Measurements from ENCODE around the gene KCNB1. TPM values are rescaled to one million over a fixed set of nuclear protein-coding genes. Genes with fewer than 3 reads are reported as not detected.

The KCNB1 gene
- total RNA-seq, 1 donor, result under 0.01 TPM

GRCh38 chr20:49320460-49320859 is 162.0 kb downstream of the KCNB1 start:
- peak; percentile 90 for DNase-seq (ENCODE audit: insufficient read length, low spot score, missing footprints)

GRCh38 chr20:49319208-49319809 is 163.2 kb downstream of the KCNB1 start:
- no peaks in the 10 kb centered on the region for H3K9me3 ChIP-seq (ENCODE audit: low read depth, low read length)
- no peaks in the 10 kb centered on the region for H3K36me3 ChIP-seq (ENCODE audit: insufficient read depth, low read length)
- no peak for TF ChIP-seq CTCF (IDR thresholded peaks at IDR 0.05; ENCODE audit: extremely low read depth, low read depth, low read length)
- H3K4me3 ChIP-seq (ENCODE audit: insufficient read depth, low read length), result no peak overlapping the region
- H3K27me3 ChIP-seq (ENCODE audit: insufficient read depth, low read length), result peaks cover 70% of the 10 kb centered on the region
- H3K27ac ChIP-seq (ENCODE audit: low read depth, low read length), result no peak overlapping the region
- no peak overlapping the region for H2AFZ ChIP-seq (ENCODE audit: low read length)
- H3K4me1 ChIP-seq (ENCODE audit: insufficient read depth, low read length), result peaks cover 2% of the 10 kb centered on the region
- no peak overlapping the region for H3K4me2 ChIP-seq (ENCODE audit: insufficient read depth, low read length)
- H4K20me1 ChIP-seq (ENCODE audit: insufficient read depth, low read length), result no peaks in the 10 kb centered on the region
- no peak for DNase-seq (ENCODE audit: insufficient read length, low spot score, missing footprints)
- H3K79me2 ChIP-seq (ENCODE audit: insufficient read depth, low read length), result no peaks in the 10 kb centered on the region

More at GRCh38 chr20:49320460-49320859, 162.0 kb downstream of the KCNB1 start:
- no peaks in the 10 kb centered on the region for H3K79me2 ChIP-seq (ENCODE audit: insufficient read depth, low read length)
- H3K4me3 ChIP-seq (ENCODE audit: insufficient read depth, low read length), result no peak overlapping the region
- peak; percentile 40 for TF ChIP-seq CTCF (IDR thresholded peaks at IDR 0.05; ENCODE audit: extremely low read depth, low read depth, low read length)
- H3K4me2 ChIP-seq (ENCODE audit: insufficient read depth, low read length), result no peak overlapping the region
- no peaks in the 10 kb centered on the region for H3K36me3 ChIP-seq (ENCODE audit: insufficient read depth, low read length)
- H3K4me1 ChIP-seq (ENCODE audit: insufficient read depth, low read length), result peaks cover 2% of the 10 kb centered on the region
- H4K20me1 ChIP-seq (ENCODE audit: insufficient read depth, low read length), result no peaks in the 10 kb centered on the region
- H3K27me3 ChIP-seq (ENCODE audit: insufficient read depth, low read length), result peaks cover 64% of the 10 kb centered on the region
- no peaks in the 10 kb centered on the region for H3K9me3 ChIP-seq (ENCODE audit: low read depth, low read length)
- H2AFZ ChIP-seq (ENCODE audit: low read length), result no peak overlapping the region
- no peak overlapping the region for H3K27ac ChIP-seq (ENCODE audit: low read depth, low read length)

GRCh38 chr20:49318430-49319207 is 163.8 kb downstream of the KCNB1 start:
- Histone ChIP-seq H3K4me2 (ENCODE audit: insufficient read depth, low read length) (no peak overlapping the region), H3K27me3 (ENCODE audit: insufficient read depth, low read length) (peaks cover 72% of the 10 kb centered on the region), H3K4me3 (ENCODE audit: insufficient read depth, low read length) (no peak overlapping the region), H3K27ac (ENCODE audit: low read depth, low read length) (no peak overlapping the region), H2AFZ (ENCODE audit: low read length) (peak overlapping the region; percentile 47), H3K4me1 (ENCODE audit: insufficient read depth, low read length) (peaks cover 2% of the 10 kb centered on the region), H3K79me2 (ENCODE audit: insufficient read depth, low read length) (no peaks in the 10 kb centered on the region), H3K9me3 (ENCODE audit: low read depth, low read length) (no peaks in the 10 kb centered on the region), H3K36me3 (ENCODE audit: insufficient read depth, low read length) (no peaks in the 10 kb centered on the region), H4K20me1 (ENCODE audit: insufficient read depth, low read length) (no peaks in the 10 kb centered on the region)
- TF ChIP-seq CTCF (IDR thresholded peaks at IDR 0.05; ENCODE audit: extremely low read depth, low read depth, low read length), result no peak
- no peak for DNase-seq (ENCODE audit: insufficient read length, low spot score, missing footprints)

GRCh38 chr20:49318091-49318429 is 164.4 kb downstream of the KCNB1 start:
- TF ChIP-seq CTCF (IDR thresholded peaks at IDR 0.05; ENCODE audit: extremely low read depth, low read depth, low read length), result no peak
- no peak overlapping the region for H3K27ac ChIP-seq (ENCODE audit: low read depth, low read length)
- H3K79me2 ChIP-seq (ENCODE audit: insufficient read depth, low read length), result no peaks in the 10 kb centered on the region
- DNase-seq (ENCODE audit: insufficient read length, low spot score, missing footprints), result no peak
- H3K27me3 ChIP-seq (ENCODE audit: insufficient read depth, low read length), result peaks cover 72% of the 10 kb centered on the region
- no peak overlapping the region for H3K4me2 ChIP-seq (ENCODE audit: insufficient read depth, low read length)
- H2AFZ ChIP-seq (ENCODE audit: low read length), result no peak overlapping the region
- H3K9me3 ChIP-seq (ENCODE audit: low read depth, low read length), result no peaks in the 10 kb centered on the region
- no peak overlapping the region for H3K4me3 ChIP-seq (ENCODE audit: insufficient read depth, low read length)
- no peaks in the 10 kb centered on the region for H4K20me1 ChIP-seq (ENCODE audit: insufficient read depth, low read length)
- no peaks in the 10 kb centered on the region for H3K36me3 ChIP-seq (ENCODE audit: insufficient read depth, low read length)
- H3K4me1 ChIP-seq (ENCODE audit: insufficient read depth, low read length), result no peaks in the 10 kb centered on the region

Data from osteoblast (primary cell).